ENCODE data around the gene HDAC1.
"Not testable (repeated sequence)": the region's sequence is repeated elsewhere in the genome, so short reads cannot be mapped to it uniquely, and the experiment has no call there.

The HDAC1 gene

GRCh38 chr1:32349211-32349708, 57.4 kb downstream of the HDAC1 start:
- no peak for DNase-seq (ENCODE audit: low spot score)

GRCh38 chr1:32350785-32351398, 59.0 kb downstream of the HDAC1 start:
- peak; percentile 93 for DNase-seq (ENCODE audit: low spot score)

- peak; percentile 99 for DNase-seq (ENCODE audit: low spot score)
These were observed 59.7 kb downstream of the HDAC1 start for GRCh38 chr1:32351399-32352238.

- DNase-seq (ENCODE audit: low spot score): no peak
These were observed 60.4 kb downstream of the HDAC1 start for GRCh38 chr1:32352239-32352745.

- DNase-seq (ENCODE audit: low spot score): no peak
These were observed 61.0 kb downstream of the HDAC1 start for GRCh38 chr1:32352831-32353383.

GRCh38 chr1:32353431-32353830, 61.5 kb downstream of the HDAC1 start:
- no peak for DNase-seq (ENCODE audit: low spot score)

- DNase-seq (ENCODE audit: low spot score): no peak
These were observed 62.1 kb downstream of the HDAC1 start for GRCh38 chr1:32353886-32354570.

GRCh38 chr1:32355778-32356177, 63.9 kb downstream of the HDAC1 start:
- not testable (repeated sequence) for DNase-seq (ENCODE audit: low spot score)

- DNase-seq (ENCODE audit: low spot score): no peak
These were observed 64.6 kb downstream of the HDAC1 start for GRCh38 chr1:32356478-32356877.

GRCh38 chr1:32357614-32358013, 65.7 kb downstream of the HDAC1 start:
- no peak for DNase-seq (ENCODE audit: low spot score)

GRCh38 chr1:32358435-32358834, 66.6 kb downstream of the HDAC1 start:
- DNase-seq (ENCODE audit: low spot score): no peak

GRCh38 chr1:32361308-32361673, 69.4 kb downstream of the HDAC1 start:
- DNase-seq (ENCODE audit: low spot score): no peak

- peak; percentile 77 for DNase-seq (ENCODE audit: low spot score)
These were observed 70.0 kb downstream of the HDAC1 start for GRCh38 chr1:32361674-32362473.

GRCh38 chr1:32362474-32363313, 70.8 kb downstream of the HDAC1 start, which contains the start of the genes FAM229A and TSSK3:
Gene FAM229A (minus strand): TSS chr1:32362485. CDS start chr1:32362091, 394 bp downstream.
Gene TSSK3 (plus strand): TSS chr1:32362539. CDS start chr1:32362702, 163 bp downstream.
- no peak for DNase-seq (ENCODE audit: low spot score)

GRCh38 chr1:32363713-32364112, 71.8 kb downstream of the HDAC1 start:
- no peak for DNase-seq (ENCODE audit: low spot score)

- DNase-seq (ENCODE audit: low spot score): no peak
These were observed 73.0 kb downstream of the HDAC1 start for GRCh38 chr1:32364836-32365235.

- DNase-seq (ENCODE audit: low spot score): no peak
These were observed 73.6 kb downstream of the HDAC1 start for GRCh38 chr1:32365445-32365844.

- DNase-seq (ENCODE audit: low spot score): no peak
These were observed 76.2 kb downstream of the HDAC1 start for GRCh38 chr1:32367912-32368635.

GRCh38 chr1:32372149-32372756, 80.4 kb downstream of the HDAC1 start:
- no peak for DNase-seq (ENCODE audit: low spot score)
